HL-60 (cell line): ENCODE data around the gene NXNL2.

Experiments
- CTCF ChIP-seq: IDR thresholded peaks from one replicate; pipeline ENCODE4 v1.5.1; 2011; ENCODE audit warnings: low read length, control low read depth, inconsistent platforms; ENCODE audit not compliant: insufficient read depth
- GABPA ChIP-seq: IDR thresholded peaks from 2 replicates; pipeline ENCODE4 v1.6.1; 2012; ENCODE audit warnings: low read depth
- POLR2AphosphoS5 ChIP-seq: IDR thresholded peaks from 2 replicates; pipeline ENCODE4 v1.6.1; 2012; ENCODE audit warnings: low read depth
- REST ChIP-seq: IDR thresholded peaks from 2 replicates; pipeline ENCODE4 v1.6.1; 2012; ENCODE audit warnings: low read depth; ENCODE audit not compliant: insufficient replicate concordance

- TF ChIP-seq CTCF (no peak), REST (no peak), POLR2AphosphoS5 (no peak), GABPA (no peak)
Observed at GRCh38 chr9:88497224-88497623, 37.8 kb upstream of the NXNL2 start.
